Spinal cord (tissue), 10 donors: ENCODE measurements around the gene ABTB2. TPM values are rescaled to one million over a fixed set of nuclear protein-coding genes. Genes with fewer than 3 reads are reported as not detected.
"Not testable (repeated sequence)": the region's sequence is repeated elsewhere in the genome, so short reads cannot be mapped to it uniquely, and the experiment has no call there.

Experiments
- DNase-seq, 6 donors: peaks; one replicate each; pipeline versions ENCODE4 v3.0.0 to v3.0.0-alpha.2; 2013 to 2015; ENCODE audit warnings: low spot score in 6 of 6, low read depth in 4 of 6
- H3K27ac ChIP-seq: one replicate; pipeline ENCODE4 v1.5.1; 2013; ENCODE audit warnings: low read depth, low read length, control low read depth
- H3K27me3 ChIP-seq: one replicate; pipeline ENCODE4 v1.6.1; 2013; ENCODE audit warnings: low read length; ENCODE audit not compliant: control insufficient read depth, insufficient read depth
- H3K36me3 ChIP-seq: one replicate; pipeline ENCODE4 v1.6.1; 2013; ENCODE audit warnings: low read length; ENCODE audit not compliant: control insufficient read depth, insufficient read depth
- H3K4me1 ChIP-seq: one replicate; pipeline ENCODE4 v1.6.1; 2013; ENCODE audit warnings: low read length; ENCODE audit not compliant: control insufficient read depth, insufficient read depth
- H3K4me3 ChIP-seq: one replicate; pipeline ENCODE4 v1.5.1; 2013; ENCODE audit warnings: low read depth, low read length, control low read depth
- H3K9me3 ChIP-seq: one replicate; pipeline ENCODE4 v1.6.1; 2013; ENCODE audit warnings: low read length; ENCODE audit not compliant: control insufficient read depth, insufficient read depth
- WGBS: methylation state at CpG from one replicate; pipeline ENCODE4 v1.1.5; 2013; ENCODE audit warnings: missing lambda C conversion rate; ENCODE audit not compliant: insufficient coverage; 5-methylcytosine and 5-hydroxymethylcytosine counted together
- polyA plus RNA-seq, 2 donors: library from polyadenylated mRNA; unstranded; fragments of 120-200 nt; gene quantifications; one replicate each; pipeline ENCODE4 v1.2.1, GENCODE V29; 2013; ENCODE audit not compliant: insufficient read length in 2 of 2
- total RNA-seq, 2 donors: library from RNA; depleted of rRNA in 1 of 2; stranded (reverse); fragments of 120-200 nt in 1 of 2; fragments of >200 nt in 1 of 2; gene quantifications; one replicate each; pipeline versions ENCODE4 v1.2.3 to v1.2.4, GENCODE V29; 2013 to 2014
- donor health status: healthy.

Gene ABTB2
- total and polyA plus RNA-seq, 4 donors, result 4.0 to 16.8 (median 9.4) TPM

GRCh38 chr11:34219279-34219678, 138.5 kb downstream of the ABTB2 start:
- no peak for DNase-seq
- no CpG with 5 or more reads among the region's 1 CpG for WGBS
- no peaks in the 10 kb centered on the region for H3K27me3 ChIP-seq

GRCh38 chr11:34218756-34219155, 139.1 kb downstream of the ABTB2 start:
- peaks cover 14% of the 10 kb centered on the region for H3K4me1 ChIP-seq
- H3K4me3 ChIP-seq, DNase-seq, H3K27ac ChIP-seq, H3K36me3 ChIP-seq, H3K9me3 ChIP-seq, H3K27me3 ChIP-seq: not testable (repeated sequence)
- no CpG with 5 or more reads among the region's 2 CpGs for WGBS

More at GRCh38 chr11:34219279-34219678, 138.5 kb downstream of the ABTB2 start:
- peaks cover 14% of the 10 kb centered on the region for H3K4me1 ChIP-seq
- H3K36me3 ChIP-seq, result no peaks in the 10 kb centered on the region
- H3K27ac ChIP-seq, result no peak overlapping the region
- H3K9me3 ChIP-seq, result no peaks in the 10 kb centered on the region
- H3K4me3 ChIP-seq, result no peak overlapping the region

- H3K27ac ChIP-seq, result no peak overlapping the region
- peaks cover 9% of the 10 kb centered on the region for H3K4me1 ChIP-seq
- no peaks in the 10 kb centered on the region for H3K27me3 ChIP-seq
- no peaks in the 10 kb centered on the region for H3K36me3 ChIP-seq
- H3K4me3 ChIP-seq, result no peak overlapping the region
- H3K9me3 ChIP-seq, result no peaks in the 10 kb centered on the region
- no peak for DNase-seq
Observed at GRCh38 chr11:34218067-34218466, 139.7 kb downstream of the ABTB2 start.

- Histone ChIP-seq H3K36me3 (no peaks in the 10 kb centered on the region), H3K4me3 (no peak overlapping the region), H3K4me1 (peaks cover 7% of the 10 kb centered on the region), H3K27me3 (no peaks in the 10 kb centered on the region), H3K9me3 (no peaks in the 10 kb centered on the region), H3K27ac (no peak overlapping the region)
- 68% methylated on average over 3 of the region's 6 CpGs for WGBS
- DNase-seq, result peak in 1 of 6 donors; percentile 36
Observed at GRCh38 chr11:34216706-34217105, 141.1 kb downstream of the ABTB2 start.

- WGBS, result no CpG with 5 or more reads among the region's 1 CpG
- no peaks in the 10 kb centered on the region for H3K27me3 ChIP-seq
- no peaks in the 10 kb centered on the region for H3K36me3 ChIP-seq
- no peaks in the 10 kb centered on the region for H3K9me3 ChIP-seq
- no peak for DNase-seq
- peaks cover 7% of the 10 kb centered on the region for H3K4me1 ChIP-seq
- no peak overlapping the region for H3K27ac ChIP-seq
- no peak overlapping the region for H3K4me3 ChIP-seq
Observed at GRCh38 chr11:34215806-34216453, 141.9 kb downstream of the ABTB2 start.

- Histone ChIP-seq H3K27ac (no peak overlapping the region), H3K9me3 (no peaks in the 10 kb centered on the region), H3K4me1 (peaks cover 7% of the 10 kb centered on the region), H3K4me3 (no peak overlapping the region), H3K27me3 (no peaks in the 10 kb centered on the region), H3K36me3 (no peaks in the 10 kb centered on the region)
- WGBS, result 63% methylated on average over 5 of the region's 5 CpGs
- DNase-seq, result no peak
Observed at GRCh38 chr11:34214961-34215805, 142.6 kb downstream of the ABTB2 start.

GRCh38 chr11:34213366-34213765, 144.4 kb downstream of the ABTB2 start:
- no peaks in the 10 kb centered on the region for H3K9me3 ChIP-seq
- H3K27me3 ChIP-seq, result no peaks in the 10 kb centered on the region
- H3K4me1 ChIP-seq, result peaks cover 7% of the 10 kb centered on the region
- DNase-seq, result no peak
- no peaks in the 10 kb centered on the region for H3K36me3 ChIP-seq
- no peak overlapping the region for H3K27ac ChIP-seq
- WGBS, result 74% methylated on average over 3 of the region's 5 CpGs
- no peak overlapping the region for H3K4me3 ChIP-seq

GRCh38 chr11:34212566-34212965, 145.2 kb downstream of the ABTB2 start:
- WGBS, result 67% methylated on average over 1 of the region's 3 CpGs
- H3K4me1 ChIP-seq, result peaks cover 7% of the 10 kb centered on the region

GRCh38 chr11:34209809-34210208, 148.0 kb downstream of the ABTB2 start:
- Histone ChIP-seq H3K27me3 (no peaks in the 10 kb centered on the region), H3K27ac (no peak overlapping the region), H3K36me3 (no peaks in the 10 kb centered on the region), H3K4me1 (peaks cover 11% of the 10 kb centered on the region), H3K4me3 (no peak overlapping the region), H3K9me3 (no peaks in the 10 kb centered on the region)
- WGBS, result 81% methylated on average over 4 of the region's 5 CpGs
- DNase-seq, result no peak

More at GRCh38 chr11:34212566-34212965, 145.2 kb downstream of the ABTB2 start:
- Histone ChIP-seq H3K9me3 (no peaks in the 10 kb centered on the region), H3K4me3 (no peak overlapping the region), H3K36me3 (no peaks in the 10 kb centered on the region), H3K27me3 (no peaks in the 10 kb centered on the region), H3K27ac (no peak overlapping the region)
- no peak for DNase-seq
